Measurements from ENCODE around the gene TTLL11. TPM values are rescaled to one million over a fixed set of nuclear protein-coding genes. Genes with fewer than 3 reads are reported as not detected.

The TTLL11 gene
- total RNA-seq, 2 donors from 2014 or later = 0.39 to 2.1 TPM

DNA sequence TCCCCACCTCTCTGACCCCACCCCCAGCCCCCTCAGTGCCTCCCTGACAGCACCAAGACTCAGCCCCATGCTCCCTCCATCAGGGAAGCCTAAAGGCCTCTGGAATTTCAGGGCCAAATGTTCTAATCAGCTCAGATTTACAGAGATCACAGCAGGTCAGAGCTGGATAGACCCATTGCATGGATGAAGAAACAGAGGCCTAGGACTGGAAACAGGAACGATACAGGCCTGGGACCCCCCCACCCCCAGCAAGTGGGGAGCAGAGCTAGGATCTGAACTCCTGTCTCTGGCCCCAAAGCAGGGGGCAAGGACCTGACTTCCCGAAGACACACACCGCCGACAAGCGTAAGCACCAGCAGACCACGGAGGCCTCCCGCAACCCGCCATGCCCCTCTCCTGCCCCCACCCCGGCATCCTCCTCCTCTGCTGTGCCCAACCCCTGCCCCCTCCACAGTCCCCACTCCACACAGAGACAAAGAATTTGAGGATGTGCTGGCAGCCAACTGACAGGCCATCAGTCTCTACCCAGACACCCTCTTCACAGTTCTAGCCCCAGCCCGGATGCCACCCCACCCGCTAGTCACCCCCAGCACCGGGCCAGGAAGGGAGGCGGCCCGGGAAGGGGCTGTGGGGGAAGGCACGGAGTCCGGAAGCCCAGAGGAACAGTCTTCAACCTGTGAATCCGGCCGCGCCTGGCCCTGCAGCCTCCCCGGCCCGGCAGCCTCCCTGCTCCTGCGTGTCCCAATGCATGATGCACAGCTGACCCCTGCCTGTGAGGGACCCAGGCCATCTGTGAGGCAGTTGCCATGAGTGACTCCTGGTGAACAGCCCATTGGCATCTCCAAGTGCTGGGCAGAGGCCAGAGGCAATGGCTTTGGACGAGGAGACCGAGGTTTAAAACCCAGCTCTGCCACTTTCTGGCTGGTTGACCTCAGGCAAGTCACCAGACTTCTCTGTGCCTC, 35.2 kb upstream of the TTLL11 start:
- H3K27ac Mint-ChIP-seq = no peak overlapping the region
- no peak for DNase-seq (ENCODE audit: low spot score in 2 of 2)
- no peaks in the 10 kb centered on the region for H3K36me3 Mint-ChIP-seq
- no peak for ATAC-seq
- H3K9me3 Mint-ChIP-seq = no peaks in the 10 kb centered on the region

DNA sequence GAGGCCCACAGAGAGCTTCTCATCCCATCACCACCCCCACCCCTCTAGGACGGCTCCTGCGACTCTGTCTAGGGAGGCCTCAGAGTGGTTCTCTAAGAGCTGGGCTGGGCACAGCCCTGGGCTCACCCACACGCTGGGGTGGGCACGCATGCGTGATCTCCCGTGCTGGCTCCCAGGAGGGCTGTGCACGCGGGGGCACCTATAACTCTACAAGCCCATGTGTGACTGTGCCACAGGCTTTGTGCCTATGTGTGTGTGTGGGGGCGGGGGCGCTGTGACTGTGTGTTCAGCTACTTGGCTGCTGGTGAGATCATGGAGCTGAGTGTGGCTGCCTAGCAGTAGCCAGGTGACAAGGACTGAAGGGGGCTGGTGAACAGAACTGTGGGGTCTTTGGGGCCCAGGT, 34.3 kb upstream of the TTLL11 start:
- H3K36me3 Mint-ChIP-seq = no peaks in the 10 kb centered on the region
- H3K27ac Mint-ChIP-seq = no peak overlapping the region
- ATAC-seq (no peak), DNase-seq (ENCODE audit: low spot score in 2 of 2) (no peak)
- no peaks in the 10 kb centered on the region for H3K9me3 Mint-ChIP-seq

GRCh38 chr9:122126331-122127261, 33.5 kb upstream of the TTLL11 start:
- peak in 1 of 2 donors; percentile 27 for DNase-seq (ENCODE audit: low spot score in 2 of 2)

GRCh38 chr9:122125509-122126330, 32.6 kb upstream of the TTLL11 start:
- Mint-ChIP-seq H3K9me3 (no peaks in the 10 kb centered on the region), H3K27ac (no peak overlapping the region), H3K36me3 (no peaks in the 10 kb centered on the region)
- ATAC-seq (peak; percentile 15 to 19), DNase-seq (ENCODE audit: low spot score in 2 of 2) (no peak)

More at GRCh38 chr9:122126331-122127261, 33.5 kb upstream of the TTLL11 start:
- Mint-ChIP-seq H3K9me3 (no peaks in the 10 kb centered on the region), H3K36me3 (no peaks in the 10 kb centered on the region), H3K27ac (no peak overlapping the region)
- no peak for ATAC-seq

GRCh38 chr9:122125158-122125508, 32.0 kb upstream of the TTLL11 start:
- Mint-ChIP-seq H3K9me3 (no peaks in the 10 kb centered on the region), H3K27ac (no peak overlapping the region), H3K36me3 (no peaks in the 10 kb centered on the region)
- ATAC-seq (peak; percentile 81 to 88), DNase-seq (ENCODE audit: low spot score in 2 of 2) (peak; percentile 65 to 85)

DNA sequence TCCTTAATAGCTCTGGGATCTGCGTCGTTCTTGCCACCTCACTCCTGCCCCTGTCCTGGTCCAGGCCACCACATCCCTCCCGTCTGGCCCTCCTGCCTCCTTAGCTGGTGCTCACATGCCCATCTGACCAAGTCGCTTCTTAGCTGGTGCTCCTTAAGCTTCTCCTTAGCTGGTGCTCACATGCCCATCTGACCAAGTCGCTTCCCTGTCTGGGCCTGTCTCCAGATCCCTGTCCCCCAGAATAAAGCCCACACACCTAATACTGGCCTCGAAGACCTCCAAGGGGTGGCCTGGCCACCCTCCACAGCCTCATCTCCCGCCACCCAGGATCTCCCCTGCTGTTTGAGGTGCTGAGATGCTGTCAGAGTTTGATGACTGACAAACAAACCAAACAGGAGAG, 31.4 kb upstream of the TTLL11 start:
- H3K36me3 Mint-ChIP-seq = no peaks in the 10 kb centered on the region
- H3K27ac Mint-ChIP-seq = no peak overlapping the region
- DNase-seq (ENCODE audit: low spot score in 2 of 2) = no peak
- H3K9me3 Mint-ChIP-seq = no peaks in the 10 kb centered on the region
- ATAC-seq = no peak

GRCh38 chr9:122124048-122124447, 30.9 kb upstream of the TTLL11 start:
- Mint-ChIP-seq H3K36me3 (no peaks in the 10 kb centered on the region), H3K27ac (no peak overlapping the region), H3K9me3 (no peaks in the 10 kb centered on the region)
- no peak for ATAC-seq
- DNase-seq (ENCODE audit: low spot score in 2 of 2) = no peak

DNA sequence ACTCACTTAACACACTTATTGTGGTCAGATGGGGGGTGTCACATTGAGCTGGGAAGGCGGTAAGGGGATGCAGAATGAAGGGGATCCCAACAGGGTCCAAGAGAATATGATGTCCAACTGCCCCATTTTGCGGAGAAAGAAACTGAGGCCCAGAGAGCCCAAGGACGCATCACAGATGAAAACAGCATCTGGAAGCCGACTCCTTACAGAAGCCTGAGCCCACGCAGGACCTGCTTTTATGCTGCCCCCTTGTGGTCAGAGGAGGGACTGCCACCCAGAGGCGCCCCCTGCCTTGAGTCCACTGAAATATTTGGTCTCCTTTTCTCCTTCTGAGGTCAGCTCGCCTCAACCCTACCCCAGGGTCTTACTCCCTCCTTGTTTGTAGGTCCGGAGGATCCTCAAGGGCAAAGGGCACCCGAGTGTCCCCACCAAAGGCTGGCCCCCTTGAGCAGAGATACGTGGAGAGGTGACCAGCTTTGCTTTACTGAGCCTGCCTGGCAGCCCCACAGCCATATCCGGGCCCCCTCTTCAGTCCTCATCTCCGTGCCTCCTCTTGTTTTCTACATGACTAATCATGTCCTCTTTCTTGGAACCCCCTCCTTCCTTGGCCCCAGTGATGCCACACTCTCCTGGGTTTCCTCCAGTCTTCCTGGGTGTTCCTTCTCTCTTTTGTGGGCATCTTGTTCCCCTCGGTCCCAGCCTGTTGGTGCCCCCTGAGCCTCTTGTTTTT, 30.0 kb upstream of the TTLL11 start:
- Mint-ChIP-seq H3K36me3 (no peaks in the 10 kb centered on the region), H3K27ac (no peak overlapping the region), H3K9me3 (no peaks in the 10 kb centered on the region)
- ATAC-seq (peak; percentile 50 to 64), DNase-seq (ENCODE audit: low spot score in 2 of 2) (peak in 1 of 2 donors; percentile 82)

GRCh38 chr9:122122468-122122867, 29.4 kb upstream of the TTLL11 start:
- H3K27ac Mint-ChIP-seq = no peak overlapping the region
- DNase-seq (ENCODE audit: low spot score in 2 of 2) (no peak), ATAC-seq (no peak)
- no peaks in the 10 kb centered on the region for H3K36me3 Mint-ChIP-seq
- H3K9me3 Mint-ChIP-seq = no peaks in the 10 kb centered on the region

GRCh38 chr9:122121931-122122330, 28.8 kb upstream of the TTLL11 start:
- ATAC-seq (no peak), DNase-seq (ENCODE audit: low spot score in 2 of 2) (no peak)
- Mint-ChIP-seq H3K9me3 (no peaks in the 10 kb centered on the region), H3K27ac (no peak overlapping the region), H3K36me3 (no peaks in the 10 kb centered on the region)

- no peaks in the 10 kb centered on the region for H3K9me3 Mint-ChIP-seq
- no peaks in the 10 kb centered on the region for H3K36me3 Mint-ChIP-seq
- no peak overlapping the region for H3K27ac Mint-ChIP-seq
- ATAC-seq (no peak), DNase-seq (ENCODE audit: low spot score in 2 of 2) (no peak)
Observed at GRCh38 chr9:122121391-122121790, 28.3 kb upstream of the TTLL11 start.

- Mint-ChIP-seq H3K36me3 (no peaks in the 10 kb centered on the region), H3K27ac (no peak overlapping the region), H3K9me3 (no peaks in the 10 kb centered on the region)
- DNase-seq (ENCODE audit: low spot score in 2 of 2) = no peak
- ATAC-seq = no peak
Observed at GRCh38 chr9:122120316-122121071, 27.4 kb upstream of the TTLL11 start.

GRCh38 chr9:122119721-122120120, 26.6 kb upstream of the TTLL11 start:
- no peaks in the 10 kb centered on the region for H3K36me3 Mint-ChIP-seq
- H3K27ac Mint-ChIP-seq = no peak overlapping the region

DNA sequence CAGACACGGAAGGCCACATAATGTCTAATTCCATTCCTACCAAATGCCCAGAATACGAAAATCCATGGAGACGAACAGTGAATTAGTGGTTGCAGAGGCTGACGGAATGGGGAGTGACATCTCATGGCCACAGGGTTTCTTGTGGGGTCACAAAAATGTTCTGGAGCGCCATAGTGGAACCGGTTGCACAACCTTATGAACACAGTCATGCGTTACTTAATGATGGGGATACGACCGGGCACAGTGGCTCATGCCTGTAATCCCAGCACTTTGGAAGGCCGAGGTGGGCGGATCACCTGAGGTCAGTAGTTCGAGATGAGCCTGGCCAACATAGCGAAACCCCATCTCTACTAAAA, 26.0 kb upstream of the TTLL11 start:
- Mint-ChIP-seq H3K27ac (no peak overlapping the region), H3K36me3 (no peaks in the 10 kb centered on the region), H3K9me3 (no peaks in the 10 kb centered on the region)
- ATAC-seq = no peak
- DNase-seq (ENCODE audit: low spot score in 2 of 2) = no peak

More at GRCh38 chr9:122119721-122120120, 26.6 kb upstream of the TTLL11 start:
- no peaks in the 10 kb centered on the region for H3K9me3 Mint-ChIP-seq
- no peak for ATAC-seq
- DNase-seq (ENCODE audit: low spot score in 2 of 2) = no peak

DNA sequence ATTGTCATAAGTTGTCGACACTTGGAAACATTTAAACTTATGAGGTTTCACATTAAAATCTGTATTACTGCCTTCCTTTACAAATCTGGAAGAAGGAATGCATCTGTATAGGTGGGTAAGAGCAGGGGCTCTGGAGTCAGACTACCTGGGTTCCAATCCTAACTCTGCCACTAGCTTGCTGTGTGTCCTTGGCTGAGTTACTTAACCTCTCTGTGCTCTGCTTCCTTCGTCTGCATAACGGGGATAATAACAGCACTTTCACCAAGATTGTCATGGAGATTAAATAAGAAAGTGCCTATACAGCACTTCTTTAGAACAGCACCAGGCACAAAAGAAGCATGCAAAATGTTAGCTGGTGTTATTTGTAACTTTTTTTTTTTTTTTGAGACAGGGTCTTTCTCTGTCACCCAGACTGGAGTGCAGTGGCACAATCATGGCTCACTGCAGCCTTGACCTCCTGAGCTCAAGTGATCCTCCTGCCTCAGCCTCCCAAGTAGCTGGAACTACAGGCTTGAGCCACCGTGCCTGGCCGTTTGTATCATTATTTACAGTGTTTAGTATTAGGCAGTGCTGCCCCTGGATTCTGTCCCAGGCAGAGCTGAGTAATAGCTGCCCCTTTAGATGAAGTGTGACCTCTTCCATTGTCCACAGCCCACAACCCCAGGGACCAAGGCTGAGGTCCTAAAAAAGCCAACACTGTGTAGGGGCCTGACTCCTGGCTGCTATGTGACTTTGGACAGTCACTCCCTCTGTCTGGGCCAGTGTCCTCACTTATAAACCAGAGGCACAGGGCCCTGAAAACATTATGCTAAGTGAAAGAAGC, 25.4 kb upstream of the TTLL11 start:
- Mint-ChIP-seq H3K36me3 (no peaks in the 10 kb centered on the region), H3K9me3 (no peaks in the 10 kb centered on the region), H3K27ac (no peak overlapping the region)
- DNase-seq (ENCODE audit: low spot score in 2 of 2) = no peak
- ATAC-seq = no peak
